Muscle layer of colon (tissue), 2 donors: ENCODE data around the gene FOXP2.
A peak's percentile ranks its signal among the peaks of the same experiment; 100 is the strongest.

Source experiments
- H3K27ac ChIP-seq: one replicate; pipeline ENCODE4 v1.7.0; 2013; ENCODE audit warnings: low read depth, mild to moderate bottlenecking, low read length, moderate library complexity
- H3K27me3 ChIP-seq, 2 donors: one replicate each; pipeline ENCODE4 v1.7.0; 2013; ENCODE audit warnings: low read length in 2 of 2, mild to moderate bottlenecking in 2 of 2; ENCODE audit not compliant: insufficient read depth in 2 of 2, control insufficient read depth in 1 of 2
- H3K36me3 ChIP-seq: one replicate; pipeline ENCODE4 v1.7.0; 2013; ENCODE audit warnings: mild to moderate bottlenecking, low read length; ENCODE audit not compliant: insufficient read depth
- H3K4me1 ChIP-seq: one replicate; pipeline ENCODE4 v1.7.0; 2013; ENCODE audit warnings: mild to moderate bottlenecking, low read length; ENCODE audit not compliant: insufficient read depth
- H3K4me3 ChIP-seq, 2 donors: one replicate each; pipeline ENCODE4 v1.7.0; 2013; ENCODE audit warnings: low read length in 2 of 2, low read depth in 1 of 2, mild to moderate bottlenecking in 1 of 2, moderate library complexity in 1 of 2
- H3K9ac ChIP-seq: one replicate; pipeline ENCODE4 v1.7.0; 2013; ENCODE audit warnings: low read length
- H3K9me3 ChIP-seq: one replicate; pipeline ENCODE4 v1.7.0; 2013; ENCODE audit warnings: mild to moderate bottlenecking, low read length
- donor health status: abdominal sarcoma.
- donor health status: Adenocarcinoma of cecum.

Gene FOXP2

DNA sequence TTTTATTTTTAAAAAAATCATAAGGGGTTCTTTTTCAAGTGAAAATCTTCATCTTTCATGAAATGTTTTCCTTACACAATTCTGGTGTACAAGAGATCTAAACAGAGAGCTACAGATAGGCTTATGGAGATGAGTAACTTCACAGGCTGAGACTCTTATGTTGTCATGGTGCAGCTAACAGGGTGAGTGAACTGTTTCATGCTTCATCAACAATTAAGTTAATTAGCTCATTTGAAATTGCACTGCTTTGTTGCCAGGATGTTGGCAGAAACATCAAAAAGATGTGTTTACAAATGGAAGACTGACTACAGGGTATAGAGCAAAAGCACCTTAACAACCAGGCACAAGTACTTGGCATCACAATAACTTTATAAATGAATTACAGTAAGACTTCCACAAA lies 230.8 kb downstream of the FOXP2 start:
- Histone ChIP-seq H3K9me3 (no peaks in the 10 kb centered on the region), H3K4me1 (peaks cover 4% of the 10 kb centered on the region), H3K27me3 (no peaks in the 10 kb centered on the region), H3K36me3 (peaks cover 12% of the 10 kb centered on the region), H3K27ac (no peak overlapping the region), H3K9ac (no peak overlapping the region), H3K4me3 (no peak overlapping the region)

DNA sequence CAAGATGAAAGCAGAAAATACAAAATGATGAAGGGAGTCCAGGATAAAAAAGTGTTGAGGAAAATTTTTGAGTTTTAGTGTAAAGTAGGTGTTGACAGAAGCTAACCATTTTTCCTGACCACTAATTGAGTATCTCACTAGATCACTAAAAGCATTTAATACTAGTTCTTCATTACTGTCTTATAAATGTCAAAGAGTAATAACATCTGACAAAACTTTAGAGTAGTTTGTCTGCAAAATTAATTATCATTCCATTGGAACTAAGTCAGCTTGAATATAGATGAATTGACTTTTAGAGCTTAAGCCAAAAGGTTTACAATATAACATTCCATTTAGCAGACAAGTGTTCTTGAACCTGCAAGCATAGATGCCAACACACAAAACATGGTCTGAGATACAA lies 232.9 kb downstream of the FOXP2 start:
- Histone ChIP-seq H3K9ac (no peak overlapping the region), H3K27ac (no peak overlapping the region), H3K4me3 (no peak overlapping the region), H3K9me3 (no peaks in the 10 kb centered on the region), H3K27me3 (no peaks in the 10 kb centered on the region), H3K4me1 (peaks cover 9% of the 10 kb centered on the region), H3K36me3 (peaks cover 8% of the 10 kb centered on the region)

DNA sequence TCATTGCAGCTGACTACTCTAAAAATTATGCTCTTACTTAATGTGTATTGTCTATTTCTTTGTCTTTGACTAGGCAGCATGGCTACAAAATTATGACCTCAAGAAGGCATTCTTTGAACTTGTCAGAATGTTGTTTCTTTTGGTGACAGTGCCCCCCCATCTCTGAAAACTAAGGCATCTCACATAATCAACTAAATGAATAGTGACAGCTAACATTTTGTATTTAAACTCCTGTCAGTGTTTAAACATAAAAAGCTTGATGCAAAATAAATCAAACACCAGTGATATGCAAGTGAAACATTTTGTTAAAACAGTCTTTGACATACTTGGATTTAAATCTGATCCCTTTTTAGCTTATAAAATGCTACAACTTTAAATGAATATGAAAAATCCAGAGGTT lies 233.5 kb downstream of the FOXP2 start:
- no peaks in the 10 kb centered on the region for H3K9me3 ChIP-seq
- peaks cover 8% of the 10 kb centered on the region for H3K36me3 ChIP-seq
- H3K4me3 ChIP-seq: no peak overlapping the region
- no peak overlapping the region for H3K9ac ChIP-seq
- no peak overlapping the region for H3K27ac ChIP-seq
- H3K4me1 ChIP-seq: peaks cover 10% of the 10 kb centered on the region
- H3K27me3 ChIP-seq: no peaks in the 10 kb centered on the region

DNA sequence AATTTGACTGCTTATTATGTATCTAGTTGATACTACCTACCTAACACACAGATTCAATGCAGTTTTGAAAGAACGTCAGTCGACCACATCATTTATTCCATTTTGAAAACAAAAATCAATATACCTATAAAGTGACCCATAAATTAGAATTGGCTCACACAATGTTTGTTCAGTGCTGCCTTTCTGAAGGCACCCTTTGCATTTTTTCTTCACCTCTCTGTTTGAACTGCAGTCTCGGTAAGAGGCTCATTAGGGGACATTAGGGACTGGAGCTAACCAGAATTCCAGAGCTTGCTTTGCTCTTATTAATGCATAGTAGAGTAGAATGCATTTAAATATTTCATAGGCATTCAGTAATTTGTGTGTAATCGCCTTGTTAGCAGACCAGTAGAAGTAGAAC lies 234.1 kb downstream of the FOXP2 start:
- H3K36me3 ChIP-seq: peaks cover 8% of the 10 kb centered on the region
- peaks cover 10% of the 10 kb centered on the region for H3K4me1 ChIP-seq
- H3K4me3 ChIP-seq: no peak overlapping the region
- no peak overlapping the region for H3K27ac ChIP-seq
- H3K27me3 ChIP-seq: no peaks in the 10 kb centered on the region
- no peak overlapping the region for H3K9ac ChIP-seq
- H3K9me3 ChIP-seq: no peaks in the 10 kb centered on the region

DNA sequence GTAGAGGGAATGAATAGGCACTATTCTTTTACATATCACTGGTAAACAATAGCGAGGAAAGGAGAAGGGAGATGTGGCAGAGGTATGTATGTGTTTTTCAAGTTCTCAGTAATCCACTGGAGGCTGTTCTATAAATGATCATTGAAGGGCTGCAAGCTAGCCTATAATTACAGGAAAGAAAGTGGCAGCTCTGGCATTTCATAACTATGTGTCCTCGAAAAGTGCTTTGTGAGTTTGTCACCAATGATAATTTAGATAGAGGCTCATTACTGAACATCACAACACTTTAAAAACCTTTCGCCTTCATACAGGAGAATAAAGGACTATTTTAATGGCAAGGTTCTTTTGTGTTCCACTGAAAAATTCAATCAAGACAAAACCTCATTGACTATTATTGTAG lies 235.1 kb downstream of the FOXP2 start:
- no peak overlapping the region for H3K27ac ChIP-seq
- H3K9ac ChIP-seq: no peak overlapping the region
- H3K36me3 ChIP-seq: peaks cover 4% of the 10 kb centered on the region
- H3K27me3 ChIP-seq: no peaks in the 10 kb centered on the region
- H3K4me1 ChIP-seq: peaks cover 10% of the 10 kb centered on the region
- no peak overlapping the region for H3K4me3 ChIP-seq
- no peaks in the 10 kb centered on the region for H3K9me3 ChIP-seq

DNA sequence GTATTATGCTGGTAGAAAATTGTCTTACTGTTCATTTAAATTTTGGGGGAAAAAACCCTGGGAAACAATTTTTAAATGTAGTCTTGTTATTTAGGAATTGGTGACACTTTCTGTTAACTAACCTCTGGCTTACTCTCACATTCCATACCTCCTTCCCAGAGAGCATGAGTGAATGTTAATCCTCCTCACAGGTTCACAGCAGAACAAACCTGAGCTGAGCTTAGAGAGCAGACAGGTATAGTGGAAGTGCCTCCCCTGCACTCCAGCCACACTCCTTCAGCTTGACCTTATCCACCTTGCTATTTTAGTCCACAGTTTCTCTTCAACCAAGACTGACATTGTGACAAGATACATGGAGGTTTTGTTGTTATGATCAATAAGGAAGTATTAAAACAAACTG lies 235.9 kb downstream of the FOXP2 start:
- Histone ChIP-seq H3K4me3 (no peak overlapping the region), H3K4me1 (peaks cover 10% of the 10 kb centered on the region), H3K9me3 (no peaks in the 10 kb centered on the region), H3K27ac (no peak overlapping the region), H3K9ac (no peak overlapping the region), H3K27me3 (no peaks in the 10 kb centered on the region), H3K36me3 (peaks cover 4% of the 10 kb centered on the region)

DNA sequence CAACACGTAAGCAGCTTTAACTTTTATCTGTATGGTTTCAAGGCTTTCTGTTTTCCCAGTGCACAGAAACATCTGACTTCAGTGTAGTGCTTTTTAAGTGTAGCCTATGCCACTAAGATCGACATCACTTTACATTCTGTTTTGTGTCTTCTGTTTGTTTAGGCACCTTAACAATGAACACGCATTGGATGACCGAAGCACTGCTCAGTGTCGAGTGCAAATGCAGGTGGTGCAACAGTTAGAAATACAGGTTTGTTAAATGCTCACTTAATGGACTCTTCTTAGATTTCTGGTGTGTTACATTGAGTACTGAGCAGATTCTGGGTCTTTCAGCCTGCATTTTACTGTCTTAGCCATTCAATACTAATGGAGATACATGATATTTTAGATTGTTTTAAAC lies 237.4 kb downstream of the FOXP2 start:
- Histone ChIP-seq H3K36me3 (peaks cover 4% of the 10 kb centered on the region), H3K4me1 (peaks cover 18% of the 10 kb centered on the region), H3K27me3 (no peaks in the 10 kb centered on the region), H3K9ac (no peak overlapping the region), H3K4me3 (no peak overlapping the region), H3K27ac (no peak overlapping the region), H3K9me3 (no peaks in the 10 kb centered on the region)

DNA sequence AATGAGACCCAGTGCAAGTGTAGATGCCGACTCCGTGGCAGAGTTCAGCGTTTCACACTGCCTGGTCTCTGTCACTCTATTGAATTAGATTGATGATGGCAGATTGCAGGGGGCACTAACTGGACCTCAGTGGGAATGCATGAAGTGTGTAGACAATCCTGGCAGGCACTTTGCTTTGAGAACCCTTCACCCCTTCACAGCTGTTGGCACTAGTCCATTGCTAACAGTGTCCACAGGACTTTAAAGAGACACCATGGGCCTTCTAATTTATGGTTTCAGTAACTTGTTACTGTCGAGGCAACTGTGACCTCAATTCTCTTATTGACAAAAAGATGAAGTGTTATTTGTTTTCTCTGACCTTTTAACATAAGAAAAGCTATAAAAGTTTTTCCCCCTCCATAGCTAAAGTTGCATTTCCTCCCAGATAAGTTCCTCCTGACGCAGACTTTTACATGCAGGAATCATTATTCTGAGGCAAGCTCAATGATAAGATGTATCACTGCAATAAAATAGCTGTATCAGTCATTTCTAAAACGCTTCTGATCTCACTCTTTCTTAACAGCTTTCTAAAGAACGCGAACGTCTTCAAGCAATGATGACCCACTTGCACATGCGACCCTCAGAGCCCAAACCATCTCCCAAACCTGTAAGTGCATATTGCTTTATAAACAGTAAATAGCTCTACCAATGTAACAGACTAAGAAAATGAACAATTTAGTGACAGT lies 238.9 kb downstream of the FOXP2 start:
- peaks cover 4% of the 10 kb centered on the region for H3K36me3 ChIP-seq
- peak overlapping the region in 1 of 2 donors; percentile 14 for H3K4me3 ChIP-seq
- H3K27me3 ChIP-seq: no peaks in the 10 kb centered on the region
- H3K4me1 ChIP-seq: peaks cover 27% of the 10 kb centered on the region
- no peak overlapping the region for H3K27ac ChIP-seq
- H3K9me3 ChIP-seq: no peaks in the 10 kb centered on the region
- H3K9ac ChIP-seq: no peak overlapping the region

DNA sequence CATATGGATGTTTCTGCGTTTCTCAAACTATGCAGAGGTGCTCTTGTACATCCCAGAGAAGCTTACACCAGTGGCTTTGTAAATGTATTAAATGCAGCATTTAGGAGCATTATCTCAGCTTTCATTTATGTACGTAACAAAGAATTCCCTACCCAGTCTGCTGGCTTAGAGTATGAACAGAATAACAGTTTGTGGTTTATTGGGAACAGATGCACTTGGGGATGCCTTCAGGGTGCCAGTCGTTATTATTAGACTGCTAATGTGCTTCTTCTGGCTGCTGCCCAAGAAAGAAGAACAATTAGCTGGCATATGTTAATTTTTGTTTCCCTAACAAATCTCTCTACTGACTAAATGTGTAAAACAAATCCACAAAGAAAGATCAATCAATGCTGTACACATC lies 241.9 kb downstream of the FOXP2 start:
- H3K4me3 ChIP-seq: no peak overlapping the region
- no peaks in the 10 kb centered on the region for H3K27me3 ChIP-seq
- H3K36me3 ChIP-seq: peaks cover 4% of the 10 kb centered on the region
- no peaks in the 10 kb centered on the region for H3K9me3 ChIP-seq
- H3K27ac ChIP-seq: no peak overlapping the region
- H3K4me1 ChIP-seq: peaks cover 36% of the 10 kb centered on the region
- no peak overlapping the region for H3K9ac ChIP-seq

DNA sequence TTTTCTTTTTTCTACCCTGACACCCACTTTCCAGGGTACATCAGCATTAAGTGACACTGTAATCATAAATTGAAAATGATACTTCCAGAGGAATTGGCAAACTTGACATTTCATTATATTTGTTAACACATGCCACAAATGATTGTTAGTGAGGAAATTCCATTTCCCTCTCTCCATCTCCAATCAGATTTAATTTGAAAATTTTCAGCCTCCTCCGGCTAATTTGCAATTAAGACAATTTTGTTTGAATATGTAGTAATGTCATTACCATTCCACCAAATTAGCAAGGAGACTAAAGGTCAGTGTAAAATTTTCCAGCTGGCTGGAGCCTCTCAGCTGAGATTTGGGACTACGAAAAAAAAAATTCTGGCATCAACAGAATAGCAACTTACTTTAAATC lies 242.7 kb downstream of the FOXP2 start:
- Histone ChIP-seq H3K9me3 (no peaks in the 10 kb centered on the region), H3K9ac (no peak overlapping the region)

DNA sequence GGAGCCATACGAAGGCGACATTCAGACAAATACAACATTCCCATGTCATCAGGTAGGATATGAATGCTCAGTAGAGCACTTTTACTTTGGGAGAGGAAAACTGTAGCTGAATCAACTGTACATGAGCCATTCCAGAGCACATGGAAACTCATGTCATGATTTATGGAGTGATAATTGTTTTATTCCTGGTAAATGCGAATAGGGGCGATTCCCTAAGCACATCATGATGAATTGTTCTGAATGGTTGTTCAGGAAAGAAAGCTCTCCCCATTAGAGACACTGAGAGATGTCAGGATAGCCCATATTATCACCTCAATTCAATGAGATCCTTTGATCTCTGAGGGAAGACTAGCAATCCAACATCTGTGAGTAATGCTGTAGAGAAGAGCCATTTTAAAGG lies 243.6 kb downstream of the FOXP2 start:
- H3K36me3 ChIP-seq: no peaks in the 10 kb centered on the region
- no peaks in the 10 kb centered on the region for H3K27me3 ChIP-seq
- no peak overlapping the region for H3K27ac ChIP-seq
- H3K4me3 ChIP-seq: no peak overlapping the region
- peaks cover 37% of the 10 kb centered on the region for H3K4me1 ChIP-seq
- H3K9ac ChIP-seq: no peak overlapping the region
- no peaks in the 10 kb centered on the region for H3K9me3 ChIP-seq

More for the DNA sequence above, 242.7 kb downstream of the FOXP2 start:
- Histone ChIP-seq H3K27ac (no peak overlapping the region), H3K27me3 (no peaks in the 10 kb centered on the region), H3K36me3 (peaks cover under 1% of the 10 kb centered on the region), H3K4me3 (no peak overlapping the region), H3K4me1 (peaks cover 40% of the 10 kb centered on the region)

DNA sequence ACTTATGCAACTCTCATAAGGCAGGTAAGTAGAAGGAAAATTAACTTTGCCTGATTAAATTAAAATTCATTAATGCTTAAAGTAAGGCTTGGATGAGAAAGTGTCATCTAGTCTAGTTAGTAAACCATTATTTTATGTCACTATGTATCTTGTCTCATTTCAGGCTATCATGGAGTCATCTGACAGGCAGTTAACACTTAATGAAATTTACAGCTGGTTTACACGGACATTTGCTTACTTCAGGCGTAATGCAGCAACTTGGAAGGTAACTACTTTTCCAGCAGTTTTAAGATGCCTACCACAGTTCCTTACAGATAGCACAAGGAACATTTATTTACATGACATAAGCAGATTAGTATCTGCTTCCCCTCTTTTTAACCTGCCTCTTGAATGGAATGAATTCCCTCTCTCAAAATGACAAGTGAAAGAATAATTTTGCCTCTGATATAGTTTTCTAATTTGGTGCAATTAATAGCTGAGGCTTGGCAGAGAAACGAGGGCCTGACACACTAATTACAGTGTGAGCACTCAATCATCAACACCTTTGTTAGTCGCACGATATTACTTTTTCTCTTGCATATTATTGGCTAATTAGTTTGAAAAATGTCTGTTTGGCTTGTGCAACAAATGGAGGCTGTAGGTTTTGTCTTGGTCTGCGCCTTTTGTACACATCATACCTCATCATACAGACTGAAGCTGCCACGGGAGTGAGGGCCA lies 245.0 kb downstream of the FOXP2 start:
- no peaks in the 10 kb centered on the region for H3K36me3 ChIP-seq
- no peak overlapping the region for H3K9ac ChIP-seq
- H3K4me3 ChIP-seq: no peak overlapping the region
- no peak overlapping the region for H3K27ac ChIP-seq
- no peaks in the 10 kb centered on the region for H3K27me3 ChIP-seq
- no peaks in the 10 kb centered on the region for H3K9me3 ChIP-seq
- H3K4me1 ChIP-seq: peaks cover 37% of the 10 kb centered on the region
